GM19438 (cell line): ENCODE measurements around the gene FUT8.

Experiments used
- ATAC-seq: cut with Tn5 transposase; IDR thresholded peaks from one replicate; pipeline ENCODE4 v1.9.1; 2021; ENCODE audit warnings: low read depth; ENCODE audit not compliant: unreplicated experiment

The FUT8 gene

GRCh38 chr14:65792208-65792905 is 379.8 kb downstream of the FUT8 start:
- no peak for ATAC-seq
